WERI-Rb-1 (cell line): ENCODE data around the gene TEK.

Experiments
- DNase-seq: peaks from one replicate; pipeline ENCODE4 v3.0.0-alpha.2; 2020
- H3K27ac ChIP-seq: fragments of 250-450 bp; sonication (Bioruptor Pico); 2 replicates; pipeline ENCODE4 v1.5.1; 2020; ENCODE audit warnings: mild to moderate bottlenecking, moderate library complexity
- H3K27me3 ChIP-seq: fragments of 250-450 bp; sonication (Bioruptor Pico); 2 replicates; pipeline ENCODE4 v1.5.1; 2021; ENCODE audit warnings: mild to moderate bottlenecking, low read depth, moderate library complexity; ENCODE audit not compliant: insufficient read depth, severe bottlenecking
- H3K36me3 ChIP-seq: fragments of 250-450 bp; sonication (Bioruptor Pico); 2 replicates; pipeline ENCODE4 v1.5.1; 2020; ENCODE audit warnings: mild to moderate bottlenecking, moderate library complexity
- H3K4me3 ChIP-seq: 2 replicates; pipeline ENCODE4 v1.5.1; 2011; ENCODE audit warnings: low read depth, mild to moderate bottlenecking, control low read depth, low read length
- H3K9me3 ChIP-seq: fragments of 250-450 bp; sonication (Bioruptor Pico); 2 replicates; pipeline ENCODE4 v1.5.1; 2021; ENCODE audit warnings: mild to moderate bottlenecking, moderate library complexity; ENCODE audit not compliant: severe bottlenecking
- TF ChIP-seq, protein P1 (sequence below): IDR thresholded peaks from 2 replicates; pipeline ENCODE4 v1.5.1; 2011; ENCODE audit warnings: low read depth, mild to moderate bottlenecking, control low read depth, inconsistent platforms, low read length

Gene TEK

DNA sequence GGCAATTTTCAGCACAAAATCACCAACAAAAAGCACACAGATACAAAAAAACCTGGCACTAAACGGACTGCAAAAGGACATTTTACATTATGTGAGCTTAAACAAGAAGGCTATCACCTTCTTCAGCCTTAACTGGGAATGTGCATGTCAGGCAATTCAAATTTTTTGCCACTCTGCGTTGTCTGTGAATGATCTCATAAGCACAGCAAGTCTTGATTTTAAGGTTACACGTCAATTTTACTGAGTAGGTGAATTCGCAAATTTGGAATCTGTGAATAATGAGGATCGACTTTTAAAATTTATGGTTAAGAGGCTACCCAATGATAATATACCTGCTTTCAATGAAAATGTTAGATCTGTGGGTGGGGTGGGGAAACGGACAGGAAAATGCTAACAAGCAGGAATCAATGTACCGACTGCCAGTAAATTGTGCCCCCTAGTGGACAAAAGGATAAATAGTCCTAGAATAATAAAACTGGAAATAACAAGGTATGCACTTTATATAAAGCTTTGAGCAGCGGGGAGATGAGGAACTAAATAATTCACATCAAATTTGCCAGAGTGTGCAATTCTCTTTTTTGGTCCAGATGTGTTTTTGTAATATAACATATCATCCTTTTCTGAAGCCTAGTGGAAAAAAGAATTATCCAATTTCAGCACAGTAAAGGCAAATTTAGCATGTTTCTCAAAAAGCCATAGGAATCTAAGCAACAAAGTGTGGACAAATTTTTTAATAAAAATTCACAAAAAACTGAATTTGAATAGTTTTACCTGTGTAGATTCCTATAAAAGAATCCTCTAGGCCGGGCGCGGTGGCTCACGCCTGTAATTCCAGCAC lies 167.4 kb downstream of the TEK start:
- Histone ChIP-seq H3K9me3 (no peaks in the 10 kb centered on the region), H3K4me3 (no peak overlapping the region), H3K27me3 (no peaks in the 10 kb centered on the region), H3K27ac (no peak overlapping the region), H3K36me3 (no peaks in the 10 kb centered on the region)
- DNase-seq, result peak; percentile 18
- TF ChIP-seq, protein P1, sequence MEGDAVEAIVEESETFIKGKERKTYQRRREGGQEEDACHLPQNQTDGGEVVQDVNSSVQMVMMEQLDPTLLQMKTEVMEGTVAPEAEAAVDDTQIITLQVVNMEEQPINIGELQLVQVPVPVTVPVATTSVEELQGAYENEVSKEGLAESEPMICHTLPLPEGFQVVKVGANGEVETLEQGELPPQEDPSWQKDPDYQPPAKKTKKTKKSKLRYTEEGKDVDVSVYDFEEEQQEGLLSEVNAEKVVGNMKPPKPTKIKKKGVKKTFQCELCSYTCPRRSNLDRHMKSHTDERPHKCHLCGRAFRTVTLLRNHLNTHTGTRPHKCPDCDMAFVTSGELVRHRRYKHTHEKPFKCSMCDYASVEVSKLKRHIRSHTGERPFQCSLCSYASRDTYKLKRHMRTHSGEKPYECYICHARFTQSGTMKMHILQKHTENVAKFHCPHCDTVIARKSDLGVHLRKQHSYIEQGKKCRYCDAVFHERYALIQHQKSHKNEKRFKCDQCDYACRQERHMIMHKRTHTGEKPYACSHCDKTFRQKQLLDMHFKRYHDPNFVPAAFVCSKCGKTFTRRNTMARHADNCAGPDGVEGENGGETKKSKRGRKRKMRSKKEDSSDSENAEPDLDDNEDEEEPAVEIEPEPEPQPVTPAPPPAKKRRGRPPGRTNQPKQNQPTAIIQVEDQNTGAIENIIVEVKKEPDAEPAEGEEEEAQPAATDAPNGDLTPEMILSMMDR, result peak; percentile 37; the same call in 1 of the 2 replicates

DNA sequence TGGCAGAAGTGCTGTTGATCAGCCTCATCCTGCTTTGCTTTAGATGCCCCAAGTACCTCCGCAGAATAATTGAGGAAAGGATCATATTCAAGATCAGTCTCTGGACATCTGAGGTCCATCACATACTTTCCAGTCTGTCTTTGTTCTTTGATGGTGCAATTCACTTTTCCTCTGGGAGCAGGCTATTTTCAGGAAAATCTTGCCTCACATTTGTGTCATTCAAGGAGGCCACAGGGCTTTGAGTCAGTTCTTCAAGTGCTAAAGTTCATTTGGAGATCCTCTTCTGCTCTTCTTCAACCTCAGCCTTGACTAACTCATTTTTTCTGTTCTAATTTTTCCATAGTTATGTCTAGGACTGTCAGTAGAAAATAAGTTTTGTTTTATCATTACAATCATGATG lies 169.3 kb downstream of the TEK start:
- TF ChIP-seq, protein P1, result no peak
- no peaks in the 10 kb centered on the region for H3K36me3 ChIP-seq
- no peak overlapping the region for H3K4me3 ChIP-seq
- no peak overlapping the region for H3K27ac ChIP-seq
- no peak for DNase-seq
- H3K9me3 ChIP-seq, result no peaks in the 10 kb centered on the region
- no peaks in the 10 kb centered on the region for H3K27me3 ChIP-seq

DNA sequence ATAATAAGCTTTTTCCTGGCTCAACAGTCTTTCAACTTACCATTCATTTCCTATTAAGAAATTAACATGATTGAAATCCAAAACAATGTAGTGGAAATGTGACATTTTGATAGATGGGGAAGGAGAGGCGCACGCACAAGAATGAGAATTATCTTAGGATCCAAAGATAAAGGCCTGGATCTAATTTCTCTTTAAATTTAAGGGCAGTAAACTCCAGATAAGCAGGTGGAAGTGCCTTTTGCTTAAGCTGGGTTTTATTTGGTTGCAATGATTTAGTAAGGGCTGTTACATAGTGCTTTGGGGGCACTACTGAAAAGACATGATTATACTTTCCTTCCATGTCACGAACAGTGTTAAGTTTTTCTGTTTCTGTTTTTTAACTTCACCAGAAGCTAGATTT lies 170.6 kb downstream of the TEK start:
- no peak for DNase-seq
- Histone ChIP-seq H3K9me3 (no peaks in the 10 kb centered on the region), H3K27ac (no peak overlapping the region), H3K36me3 (no peaks in the 10 kb centered on the region), H3K27me3 (no peaks in the 10 kb centered on the region), H3K4me3 (no peak overlapping the region)
- TF ChIP-seq, protein P1, result no peak
